KMS-11 (cell line): ENCODE measurements around the gene HPCAL1.

Source experiments
- H2AFZ ChIP-seq: fragments of 200-600 bp; sonication (generic); 2 replicates; pipeline ENCODE4 v1.6.1; 2016; ENCODE audit warnings: antibody characterized with exemption, mixed run types, low read depth
- H3K27ac ChIP-seq: fragments of 200-600 bp; sonication (generic); 2 replicates; pipeline ENCODE4 v1.6.1; 2016; ENCODE audit warnings: mild to moderate bottlenecking, mixed run types
- H3K27me3 ChIP-seq: fragments of 200-600 bp; sonication (generic); 2 replicates; pipeline ENCODE4 v1.6.1; 2017; ENCODE audit warnings: mild to moderate bottlenecking, low read depth, mixed run types, moderate library complexity; ENCODE audit not compliant: insufficient read depth
- H3K36me3 ChIP-seq: fragments of 200-600 bp; sonication (generic); 2 replicates; pipeline ENCODE4 v1.6.1; 2017; ENCODE audit warnings: mild to moderate bottlenecking, mixed run types; ENCODE audit not compliant: insufficient read depth
- H3K4me1 ChIP-seq: fragments of 200-600 bp; sonication (generic); 2 replicates; pipeline ENCODE4 v1.6.1; 2016; ENCODE audit warnings: mild to moderate bottlenecking, low read depth, mixed run types; ENCODE audit not compliant: poor library complexity, severe bottlenecking
- H3K4me2 ChIP-seq: fragments of 200-600 bp; sonication (generic); 2 replicates; pipeline ENCODE4 v1.7.0; 2016; ENCODE audit warnings: mild to moderate bottlenecking, mixed run types
- H3K4me3 ChIP-seq: fragments of 200-600 bp; sonication (generic); IDR thresholded peaks from 2 replicates; pipeline ENCODE4 v1.6.1; 2017; ENCODE audit warnings: low read depth, low read length, mixed read lengths; ENCODE audit not compliant: insufficient read depth
- H3K79me2 ChIP-seq: fragments of 200-600 bp; sonication (generic); 2 replicates; pipeline ENCODE4 v1.6.1; 2016; ENCODE audit warnings: low read depth, mixed run types; ENCODE audit not compliant: insufficient read depth
- H3K9ac ChIP-seq: fragments of 200-600 bp; sonication (generic); 2 replicates; pipeline ENCODE4 v1.6.1; 2016; ENCODE audit warnings: mild to moderate bottlenecking, mixed run types
- H4K20me1 ChIP-seq: fragments of 200-600 bp; sonication (generic); 2 replicates; pipeline ENCODE4 v1.6.1; 2016; ENCODE audit warnings: mild to moderate bottlenecking, mixed run types; ENCODE audit not compliant: insufficient read depth
- TF ChIP-seq, protein P1 (sequence below): fragments of 200-600 bp; sonication (generic); conservative IDR thresholded peaks from 2 replicates; pipeline ENCODE4 v1.6.1; 2017; ENCODE audit warnings: low read depth, mild to moderate bottlenecking, antibody characterized with exemption, low read length, moderate library complexity, mixed read lengths

HPCAL1 gene

DNA sequence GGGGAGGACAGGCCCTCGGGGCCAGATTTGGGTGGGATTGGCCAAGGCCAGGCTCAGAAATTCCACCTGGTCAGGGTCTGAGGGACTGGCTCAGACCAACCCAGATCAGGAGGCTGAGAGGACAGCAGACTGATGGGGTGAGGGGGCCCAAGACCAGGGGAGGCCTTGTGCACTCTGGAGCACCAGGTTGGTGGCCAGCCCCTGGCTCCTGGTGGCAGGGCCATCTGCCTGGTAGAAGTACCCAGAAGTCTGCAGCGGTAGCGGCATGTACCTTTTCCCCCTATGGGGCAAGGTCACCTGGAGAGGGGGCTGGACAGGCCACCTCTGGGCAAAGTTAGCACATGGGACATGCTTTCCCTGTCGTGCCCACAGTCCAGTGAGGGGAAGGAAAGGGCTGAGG, 166.6 kb downstream of the HPCAL1 start:
- Histone ChIP-seq H3K27me3 (no peaks in the 10 kb centered on the region), H4K20me1 (no peaks in the 10 kb centered on the region), H3K4me2 (no peak overlapping the region), H3K4me1 (no peaks in the 10 kb centered on the region), H3K27ac (no peak overlapping the region), H2AFZ (no peak overlapping the region), H3K9ac (no peak overlapping the region), H3K79me2 (no peaks in the 10 kb centered on the region), H3K36me3 (no peaks in the 10 kb centered on the region), H3K4me3 (no peak overlapping the region)
- TF ChIP-seq, protein P1, sequence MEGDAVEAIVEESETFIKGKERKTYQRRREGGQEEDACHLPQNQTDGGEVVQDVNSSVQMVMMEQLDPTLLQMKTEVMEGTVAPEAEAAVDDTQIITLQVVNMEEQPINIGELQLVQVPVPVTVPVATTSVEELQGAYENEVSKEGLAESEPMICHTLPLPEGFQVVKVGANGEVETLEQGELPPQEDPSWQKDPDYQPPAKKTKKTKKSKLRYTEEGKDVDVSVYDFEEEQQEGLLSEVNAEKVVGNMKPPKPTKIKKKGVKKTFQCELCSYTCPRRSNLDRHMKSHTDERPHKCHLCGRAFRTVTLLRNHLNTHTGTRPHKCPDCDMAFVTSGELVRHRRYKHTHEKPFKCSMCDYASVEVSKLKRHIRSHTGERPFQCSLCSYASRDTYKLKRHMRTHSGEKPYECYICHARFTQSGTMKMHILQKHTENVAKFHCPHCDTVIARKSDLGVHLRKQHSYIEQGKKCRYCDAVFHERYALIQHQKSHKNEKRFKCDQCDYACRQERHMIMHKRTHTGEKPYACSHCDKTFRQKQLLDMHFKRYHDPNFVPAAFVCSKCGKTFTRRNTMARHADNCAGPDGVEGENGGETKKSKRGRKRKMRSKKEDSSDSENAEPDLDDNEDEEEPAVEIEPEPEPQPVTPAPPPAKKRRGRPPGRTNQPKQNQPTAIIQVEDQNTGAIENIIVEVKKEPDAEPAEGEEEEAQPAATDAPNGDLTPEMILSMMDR: no peak

DNA sequence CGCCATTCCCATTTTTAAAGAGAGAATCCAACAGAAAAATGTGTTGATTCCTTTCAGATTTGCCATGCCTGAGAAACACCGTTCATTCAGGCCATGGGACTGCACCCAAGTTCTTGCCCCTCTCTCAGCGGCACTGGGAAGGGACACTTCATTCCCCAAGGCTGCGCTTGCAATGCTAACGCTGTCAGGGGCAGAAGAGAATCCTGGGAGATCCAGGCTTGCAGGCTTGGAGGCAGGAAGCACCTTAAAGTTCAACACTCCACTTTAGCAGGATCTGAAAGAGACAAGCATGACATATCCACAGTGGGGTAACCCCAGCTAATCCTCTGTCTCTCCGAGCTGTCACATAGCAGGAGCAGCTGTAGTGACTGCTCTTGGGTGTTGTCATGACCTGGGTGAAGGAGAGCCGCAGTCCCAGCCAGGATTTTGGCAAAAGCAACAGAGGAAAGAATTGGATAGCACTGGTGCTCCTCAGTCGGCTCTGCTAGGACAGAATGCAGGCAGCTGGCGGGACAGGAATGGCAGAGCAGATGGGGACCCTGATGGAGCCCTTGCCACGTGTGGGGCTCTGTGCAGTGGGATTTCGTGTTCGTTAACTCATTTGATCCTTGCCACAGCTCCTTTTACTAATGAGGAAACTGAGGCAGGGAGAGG, 167.4 kb downstream of the HPCAL1 start:
- Histone ChIP-seq H3K4me3 (no peak overlapping the region), H3K4me2 (no peak overlapping the region), H4K20me1 (no peaks in the 10 kb centered on the region), H3K79me2 (no peaks in the 10 kb centered on the region), H3K9ac (no peak overlapping the region), H3K27ac (no peak overlapping the region), H3K36me3 (no peaks in the 10 kb centered on the region), H3K4me1 (no peaks in the 10 kb centered on the region), H3K27me3 (no peaks in the 10 kb centered on the region), H2AFZ (no peak overlapping the region)
- TF ChIP-seq, protein P1: no peak

DNA sequence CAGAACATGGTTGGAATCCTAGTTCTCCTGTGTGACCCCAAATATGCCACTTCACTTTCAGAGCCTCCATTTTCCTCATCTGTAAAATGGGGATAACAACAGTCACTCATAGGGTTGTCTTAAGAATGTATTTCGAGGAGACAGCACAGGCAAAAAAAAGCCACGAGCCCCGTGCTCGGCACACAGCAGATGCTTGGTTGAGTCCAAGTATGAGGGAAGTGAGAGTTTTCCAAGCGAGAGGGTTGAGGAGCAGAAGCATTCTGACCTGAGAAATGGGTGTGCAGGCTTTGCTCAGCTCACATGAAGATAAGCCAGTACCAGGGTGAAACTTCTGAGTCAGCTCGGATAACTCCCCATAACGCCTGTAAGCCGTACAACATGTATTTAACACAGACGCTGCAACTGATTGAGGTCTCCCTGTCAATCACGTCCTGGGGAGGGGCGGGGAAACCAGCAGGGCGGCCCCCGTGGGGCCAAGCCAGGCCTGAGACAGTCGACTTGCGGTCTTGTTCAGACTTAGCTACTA, 168.4 kb downstream of the HPCAL1 start:
- no peak overlapping the region for H3K27ac ChIP-seq
- H4K20me1 ChIP-seq: no peaks in the 10 kb centered on the region
- no peaks in the 10 kb centered on the region for H3K36me3 ChIP-seq
- no peaks in the 10 kb centered on the region for H3K27me3 ChIP-seq
- H3K4me3 ChIP-seq: no peak overlapping the region
- H3K9ac ChIP-seq: no peak overlapping the region
- no peaks in the 10 kb centered on the region for H3K79me2 ChIP-seq
- no peaks in the 10 kb centered on the region for H3K4me1 ChIP-seq
- no peak overlapping the region for H2AFZ ChIP-seq
- no peak overlapping the region for H3K4me2 ChIP-seq
- TF ChIP-seq, protein P1: no peak

DNA sequence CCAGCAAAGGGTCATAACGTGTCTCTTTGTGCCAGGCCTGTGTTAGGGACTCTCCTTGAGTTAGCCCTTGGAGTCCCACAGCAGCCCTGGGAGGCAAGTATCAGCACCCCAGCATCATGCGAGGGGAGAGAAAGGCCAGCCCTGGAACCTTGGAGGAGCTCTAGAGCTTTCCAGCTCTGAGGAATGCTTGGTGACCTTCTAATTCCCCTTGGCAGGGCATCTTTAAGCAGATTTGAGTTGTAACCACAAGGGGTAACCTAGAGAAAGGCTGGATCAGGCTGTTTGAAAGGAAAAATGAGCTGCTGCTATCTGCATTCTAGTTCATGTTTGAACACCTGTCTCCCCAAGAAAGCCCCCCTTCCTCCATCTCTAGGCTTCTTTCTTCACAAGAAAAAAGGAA, 169.3 kb downstream of the HPCAL1 start:
- Histone ChIP-seq H3K79me2 (no peaks in the 10 kb centered on the region), H3K27me3 (no peaks in the 10 kb centered on the region), H3K4me3 (no peak overlapping the region), H3K27ac (no peak overlapping the region), H3K9ac (no peak overlapping the region), H3K36me3 (no peaks in the 10 kb centered on the region), H3K4me1 (no peaks in the 10 kb centered on the region), H2AFZ (no peak overlapping the region), H3K4me2 (no peak overlapping the region), H4K20me1 (no peaks in the 10 kb centered on the region)
- TF ChIP-seq, protein P1: no peak
